Activated CD4-positive, alpha-beta T cell treated with anti-CD3 and anti-CD28 coated beads, Interleukin-2, amount 10 ng/mL, durations not matched to agents 7 days and 5 days (primary cell): ENCODE data around the gene STYXL1. TPM values are rescaled to one million over a fixed set of nuclear protein-coding genes. Genes with fewer than 3 reads are reported as not detected.
A peak's percentile ranks its signal among the peaks of the same experiment; 100 is the strongest.
"Not testable (repeated sequence)": the region's sequence is repeated elsewhere in the genome, so short reads cannot be mapped to it uniquely, and the experiment has no call there.

Experiments used
- CTCF ChIA-PET: fragments of 350-600 bp; sonication (Branson Sonifier 250); formaldehyde crosslinking; loops from one replicate; lab custom pipeline; 2021; ENCODE audit warnings: antibody characterized with exemption; lab: Charles Lee
- POLR2A ChIA-PET: fragments of 350-600 bp; sonication (Branson Sonifier 250); formaldehyde crosslinking; loops from one replicate; lab custom pipeline; 2021; ENCODE audit warnings: antibody characterized with exemption; lab: Charles Lee
- DNase-seq: peaks from one replicate; pipeline ENCODE4 v3.0.0-alpha.2; 2020
- H3K27ac Mint-ChIP-seq: one replicate; pipeline ENCODE4 v1.8.0; 2021; ENCODE audit warnings: mild to moderate bottlenecking, moderate library complexity, mixed read lengths
- H3K27me3 Mint-ChIP-seq: one replicate; pipeline ENCODE4 v1.8.0; 2021; ENCODE audit warnings: mixed read lengths
- H3K36me3 Mint-ChIP-seq: one replicate; pipeline ENCODE4 v1.8.0; 2021; ENCODE audit warnings: low read depth, mixed read lengths
- H3K4me1 Mint-ChIP-seq: one replicate; pipeline ENCODE4 v1.8.0; 2021; ENCODE audit warnings: mixed read lengths
- H3K4me3 Mint-ChIP-seq: one replicate; pipeline ENCODE4 v1.8.0; 2021; ENCODE audit warnings: mild to moderate bottlenecking, moderate library complexity, mixed read lengths
- H3K9me3 Mint-ChIP-seq: one replicate; pipeline ENCODE4 v1.8.0; 2021; ENCODE audit warnings: mixed read lengths
- total RNA-seq, 2 experiments: library from RNA; stranded (reverse); gene quantifications; one replicate each; pipeline ENCODE4 v1.2.3, GENCODE V29; 2021

STYXL1 gene
- total RNA-seq, result 10 to 100 TPM; 39.1 to 40.3 TPM

- Mint-ChIP-seq H3K4me3 (peak within 1 kb of the TSS; percentile 94), H3K27me3 (no peaks in the 10 kb centered on the region), H3K27ac (peak within 1 kb of the TSS; percentile 96), H3K4me1 (peaks cover 46% of the 10 kb centered on the region), H3K36me3 (peaks cover 30% of the 10 kb centered on the region), H3K9me3 (no peaks in the 10 kb centered on the region)
- CTCF ChIA-PET, result interaction anchor here (0.7 to 1.6 kb wide), 2 partner anchors 8 to 134 kb away, joined by 3 to 4 read pairs; no protein-coding TSS in a partner anchor
- POLR2A ChIA-PET, result interaction anchor here (0.5 to 0.7 kb wide), 3 partner anchors 39 to 1065 kb away, joined by 3 read pairs; no protein-coding TSS in a partner anchor
- peak; percentile 94 for DNase-seq
These were observed at the start of gene STYXL1, which contains the start of gene MDH2 for GRCh38 chr7:76047811-76048667. STYXL1 (minus strand) TSS chr7:76048000; CDS start chr7:76030523, 17,477 bp downstream. MDH2 (plus strand) TSS chr7:76048106; CDS start chr7:76048161, 55 bp downstream.

- H3K27me3 Mint-ChIP-seq, result peaks cover 2% of the 10 kb centered on the region
- H3K9me3 Mint-ChIP-seq, result no peaks in the 10 kb centered on the region
- CTCF ChIA-PET, result interaction anchor here (0.6 kb wide), 1 partner anchor 52 kb away, joined by 4 read pairs; no protein-coding TSS in a partner anchor
- POLR2A ChIA-PET, result no interaction called here
- H3K4me1 Mint-ChIP-seq, result no peaks in the 10 kb centered on the region
- H3K36me3 Mint-ChIP-seq, result no peaks in the 10 kb centered on the region
- no peak for DNase-seq
- H3K27ac Mint-ChIP-seq, result no peak overlapping the region
- no peak overlapping the region for H3K4me3 Mint-ChIP-seq
These were observed 48.1 kb upstream of the STYXL1 start for GRCh38 chr7:76095908-76096307.

GRCh38 chr7:76094326-76094725, 46.5 kb upstream of the STYXL1 start:
- CTCF ChIA-PET, result not testable (repeated sequence)

GRCh38 chr7:76093531-76093930, 45.7 kb upstream of the STYXL1 start:
- CTCF ChIA-PET, H3K36me3 Mint-ChIP-seq, POLR2A ChIA-PET, H3K4me3 Mint-ChIP-seq, DNase-seq, H3K9me3 Mint-ChIP-seq, H3K27ac Mint-ChIP-seq, H3K27me3 Mint-ChIP-seq, H3K4me1 Mint-ChIP-seq: not testable (repeated sequence)

More at GRCh38 chr7:76094326-76094725, 46.5 kb upstream of the STYXL1 start:
- H3K4me3 Mint-ChIP-seq, H3K27ac Mint-ChIP-seq, POLR2A ChIA-PET, DNase-seq, H3K27me3 Mint-ChIP-seq, H3K4me1 Mint-ChIP-seq, H3K36me3 Mint-ChIP-seq, H3K9me3 Mint-ChIP-seq: not testable (repeated sequence)

GRCh38 chr7:76091506-76091905, 43.7 kb upstream of the STYXL1 start:
- H3K27me3 Mint-ChIP-seq, result no peaks in the 10 kb centered on the region
- no peak for DNase-seq
- no peak overlapping the region for H3K27ac Mint-ChIP-seq
- no peaks in the 10 kb centered on the region for H3K4me1 Mint-ChIP-seq
- no peak overlapping the region for H3K4me3 Mint-ChIP-seq
- ChIA-PET POLR2A (no interaction called here), CTCF (interaction anchor here (0.6 kb wide), 1 partner anchor 1382 kb away, joined by 4 read pairs; no protein-coding TSS in a partner anchor)
- H3K36me3 Mint-ChIP-seq, result no peaks in the 10 kb centered on the region
- H3K9me3 Mint-ChIP-seq, result no peaks in the 10 kb centered on the region

- no peak overlapping the region for H3K4me3 Mint-ChIP-seq
- H3K9me3 Mint-ChIP-seq, result no peaks in the 10 kb centered on the region
- no peaks in the 10 kb centered on the region for H3K27me3 Mint-ChIP-seq
- DNase-seq, result no peak
- no peaks in the 10 kb centered on the region for H3K4me1 Mint-ChIP-seq
- ChIA-PET POLR2A (no interaction called here), CTCF (no interaction called here)
- H3K36me3 Mint-ChIP-seq, result no peaks in the 10 kb centered on the region
- H3K27ac Mint-ChIP-seq, result no peak overlapping the region
These were observed 42.2 kb upstream of the STYXL1 start for GRCh38 chr7:76089865-76090475.

GRCh38 chr7:76087362-76087791, 39.6 kb upstream of the STYXL1 start:
- CTCF ChIA-PET, DNase-seq, H3K27me3 Mint-ChIP-seq, H3K36me3 Mint-ChIP-seq, H3K4me3 Mint-ChIP-seq, H3K9me3 Mint-ChIP-seq, POLR2A ChIA-PET, H3K4me1 Mint-ChIP-seq, H3K27ac Mint-ChIP-seq: not testable (repeated sequence)

GRCh38 chr7:76086070-76086469, 38.3 kb upstream of the STYXL1 start:
- H3K27ac Mint-ChIP-seq, result no peak overlapping the region
- H3K4me1 Mint-ChIP-seq, result no peaks in the 10 kb centered on the region
- ChIA-PET POLR2A (no interaction called here), CTCF (no interaction called here)
- no peaks in the 10 kb centered on the region for H3K27me3 Mint-ChIP-seq
- DNase-seq, result no peak
- no peak overlapping the region for H3K4me3 Mint-ChIP-seq
- no peaks in the 10 kb centered on the region for H3K36me3 Mint-ChIP-seq
- H3K9me3 Mint-ChIP-seq, result no peaks in the 10 kb centered on the region

GRCh38 chr7:76084115-76084514, 36.3 kb upstream of the STYXL1 start:
- H3K27me3 Mint-ChIP-seq, H3K36me3 Mint-ChIP-seq, POLR2A ChIA-PET, H3K4me3 Mint-ChIP-seq, H3K4me1 Mint-ChIP-seq, CTCF ChIA-PET, H3K27ac Mint-ChIP-seq, H3K9me3 Mint-ChIP-seq, DNase-seq: not testable (repeated sequence)

GRCh38 chr7:76080204-76080603, 32.4 kb upstream of the STYXL1 start:
- H3K4me3 Mint-ChIP-seq, result no peak overlapping the region
- no peaks in the 10 kb centered on the region for H3K36me3 Mint-ChIP-seq
- H3K4me1 Mint-ChIP-seq, result peaks cover 13% of the 10 kb centered on the region
- no peak overlapping the region for H3K27ac Mint-ChIP-seq
- ChIA-PET CTCF (no interaction called here), POLR2A (no interaction called here)
- peaks cover 2% of the 10 kb centered on the region for H3K27me3 Mint-ChIP-seq
- DNase-seq, result no peak
- H3K9me3 Mint-ChIP-seq, result no peaks in the 10 kb centered on the region

- peaks cover 2% of the 10 kb centered on the region for H3K27me3 Mint-ChIP-seq
- no peak overlapping the region for H3K27ac Mint-ChIP-seq
- H3K4me1 Mint-ChIP-seq, result peaks cover 13% of the 10 kb centered on the region
- no peaks in the 10 kb centered on the region for H3K36me3 Mint-ChIP-seq
- H3K9me3 Mint-ChIP-seq, result no peaks in the 10 kb centered on the region
- ChIA-PET CTCF (no interaction called here), POLR2A (no interaction called here)
- no peak overlapping the region for H3K4me3 Mint-ChIP-seq
- no peak for DNase-seq
These were observed 29.6 kb upstream of the STYXL1 start for GRCh38 chr7:76077435-76077834.

- Mint-ChIP-seq H3K27ac (no peak overlapping the region), H3K27me3 (peaks cover 2% of the 10 kb centered on the region), H3K4me3 (no peak overlapping the region), H3K36me3 (no peaks in the 10 kb centered on the region), H3K4me1 (peaks cover 13% of the 10 kb centered on the region), H3K9me3 (no peaks in the 10 kb centered on the region)
- DNase-seq, result no peak
- CTCF ChIA-PET, result interaction anchor here (0.6 kb wide), 1 partner anchor 100 kb away, joined by 4 read pairs; no protein-coding TSS in a partner anchor
- POLR2A ChIA-PET, result no interaction called here
These were observed 29.2 kb upstream of the STYXL1 start for GRCh38 chr7:76076995-76077394.

GRCh38 chr7:76074972-76075370, 27.2 kb upstream of the STYXL1 start:
- no peak overlapping the region for H3K4me3 Mint-ChIP-seq
- H3K27me3 Mint-ChIP-seq, result peaks cover 2% of the 10 kb centered on the region
- DNase-seq, result no peak
- ChIA-PET CTCF (interaction anchor here (1.1 to 1.9 kb wide), 2 partner anchors 14 to 16 kb away, joined by 3 to 4 read pairs; no protein-coding TSS in a partner anchor), POLR2A (no interaction called here)
- H3K36me3 Mint-ChIP-seq, result no peaks in the 10 kb centered on the region
- H3K27ac Mint-ChIP-seq, result no peak overlapping the region
- peaks cover 10% of the 10 kb centered on the region for H3K4me1 Mint-ChIP-seq
- H3K9me3 Mint-ChIP-seq, result no peaks in the 10 kb centered on the region
